Natural killer cell (primary cell): Measurements from ENCODE around the gene EVI5L. TPM values are rescaled to one million over a fixed set of nuclear protein-coding genes. Genes with fewer than 3 reads are reported as not detected.

Source experiments
- ATAC-seq, 3 donors: fragments of 150-1000 bp in 2 of 3; fragments of 200-7000 bp in 1 of 3; cut with Tn5 transposase; 1 replicate in 1 of 3; 2 replicates in 2 of 3; pipeline ENCODE4 v1.10.0; 2021; ENCODE audit warnings: mild to moderate bottlenecking in 2 of 3, moderate library complexity in 2 of 3
- DNase-seq, 2 donors: peaks; one replicate each; pipeline versions ENCODE4 v3.0.0 to v3.0.0-alpha.2; 2013 to 2021; ENCODE audit warnings: mixed read lengths in 1 of 2
- H3K27ac ChIP-seq: one replicate; pipeline ENCODE4 v1.5.1; 2013; ENCODE audit warnings: mild to moderate bottlenecking, low read length
- H3K27me3 ChIP-seq: one replicate; pipeline ENCODE4 v1.6.1; 2013; ENCODE audit warnings: low read length; ENCODE audit not compliant: control insufficient read depth, insufficient read depth
- H3K36me3 ChIP-seq: one replicate; pipeline ENCODE4 v1.6.1; 2013; ENCODE audit warnings: low read length; ENCODE audit not compliant: control insufficient read depth, insufficient read depth
- H3K4me1 ChIP-seq: one replicate; pipeline ENCODE4 v1.6.1; 2013; ENCODE audit warnings: low read length; ENCODE audit not compliant: control insufficient read depth, insufficient read depth
- H3K4me3 ChIP-seq: one replicate; pipeline ENCODE4 v1.5.1; 2013; ENCODE audit warnings: low read length
- H3K9me3 ChIP-seq: one replicate; pipeline ENCODE4 v1.6.1; 2013; ENCODE audit warnings: low read length; ENCODE audit not compliant: control insufficient read depth, insufficient read depth
- H3K27ac Mint-ChIP-seq, 2 donors: one replicate each; pipeline ENCODE4 v1.8.0; 2022; ENCODE audit warnings: mild to moderate bottlenecking in 2 of 2, mixed read lengths in 2 of 2, moderate library complexity in 1 of 2
- H3K27me3 Mint-ChIP-seq, 2 donors: one replicate each; pipeline ENCODE4 v1.8.0; 2022; ENCODE audit warnings: low read depth in 2 of 2, mixed read lengths in 2 of 2
- H3K36me3 Mint-ChIP-seq: one replicate; pipeline ENCODE4 v1.8.0; 2022; ENCODE audit warnings: mixed read lengths
- H3K4me1 Mint-ChIP-seq, 2 donors: one replicate each; pipeline ENCODE4 v1.8.0; 2022; ENCODE audit warnings: mixed read lengths in 2 of 2
- H3K4me3 Mint-ChIP-seq: one replicate; pipeline ENCODE4 v1.8.0; 2022; ENCODE audit warnings: mild to moderate bottlenecking, moderate library complexity, mixed read lengths
- H3K9me3 Mint-ChIP-seq, 2 donors: one replicate each; pipeline ENCODE4 v1.8.0; 2022; ENCODE audit warnings: mixed read lengths in 2 of 2
- WGBS: methylation state at CpG from one replicate; pipeline ENCODE4 v1.1.7; 2013; ENCODE audit warnings: missing lambda C conversion rate; ENCODE audit not compliant: insufficient coverage; 5-methylcytosine and 5-hydroxymethylcytosine counted together
- intact Hi-C: fragments of 100-400 bp; cut with micrococcal nuclease; formaldehyde crosslinking; loops from one replicate; pipeline ENCODE4 v1.14.2; 2022
- total RNA-seq, 4 donors: library from RNA; stranded (reverse); fragments of 120-200 nt in 1 of 4; gene quantifications; one replicate each; pipeline versions ENCODE4 v1.2.3 to v1.2.4, GENCODE V29; 2013 to 2022
- TF ChIP-seq, protein P1 (sequence below): fragments of 200-600 bp; IDR thresholded peaks from one replicate; pipeline ENCODE4 v1.8.0; 2022; ENCODE audit warnings: antibody characterized with exemption

Gene EVI5L
- total RNA-seq, 3 donors from 2014 or later (not counting 1 experiment from before 2014, with no cell fraction given): 9.6 to 13.5 (median 11.3) TPM

DNA sequence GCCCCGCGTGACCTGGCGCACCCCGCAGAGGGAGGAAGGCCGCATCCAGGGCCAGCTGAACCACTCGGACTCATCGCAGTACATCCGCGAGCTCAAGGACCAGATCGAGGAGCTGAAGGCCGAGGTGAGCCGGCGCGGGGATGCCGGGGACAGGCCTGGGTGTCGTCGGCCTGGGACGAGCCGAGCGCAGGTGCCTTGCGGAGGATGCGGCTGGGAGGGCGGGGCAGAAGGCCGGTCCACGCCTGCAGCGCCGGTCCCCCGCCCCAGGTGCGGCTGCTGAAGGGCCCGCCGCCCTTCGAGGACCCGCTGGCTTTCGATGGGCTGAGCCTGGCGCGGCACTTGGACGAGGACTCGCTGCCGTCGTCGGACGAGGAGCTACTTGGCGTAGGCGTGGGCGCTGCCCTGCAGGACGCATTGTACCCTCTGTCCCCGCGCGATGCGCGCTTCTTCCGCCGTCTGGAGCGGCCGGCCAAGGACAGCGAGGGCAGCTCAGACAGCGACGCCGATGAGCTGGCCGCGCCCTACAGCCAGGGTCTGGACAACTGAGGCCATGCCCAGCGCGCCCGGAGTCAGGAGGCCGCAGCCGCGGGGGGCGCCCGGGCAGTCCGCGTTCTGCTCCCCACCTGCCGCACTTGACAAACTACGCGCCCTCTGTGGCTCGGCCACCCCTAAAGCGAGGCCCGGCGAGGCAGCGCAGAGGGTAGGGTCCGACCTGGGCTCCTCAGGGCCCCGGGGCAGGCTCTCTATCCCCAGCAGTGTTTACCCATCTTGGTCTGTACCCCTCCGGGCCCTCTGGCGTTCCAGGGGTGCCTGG lies 33.3 kb downstream of the EVI5L start:
- Histone ChIP-seq H3K36me3 (no peaks in the 10 kb centered on the region), H3K27ac (no peak overlapping the region), H3K4me1 (peaks cover 19% of the 10 kb centered on the region), H3K4me3 (no peak overlapping the region), H3K9me3 (peaks cover 4% of the 10 kb centered on the region), H3K27me3 (peaks cover 30% of the 10 kb centered on the region)
- Mint-ChIP-seq H3K27me3 (peaks cover 9 to 21% of the 10 kb centered on the region in 2 donors), H3K36me3 (no peaks in the 10 kb centered on the region), H3K4me3 (peak overlapping the region; percentile 37), H3K9me3 (no peaks in the 10 kb centered on the region), H3K27ac (no peak overlapping the region), H3K4me1 (peaks cover 0 to 8% of the 10 kb centered on the region in 2 donors)
- DNase-seq (peak in 1 of 2 donors; percentile 43), ATAC-seq (peak in 1 of 3 donors; percentile 3)
- TF ChIP-seq, protein P1, sequence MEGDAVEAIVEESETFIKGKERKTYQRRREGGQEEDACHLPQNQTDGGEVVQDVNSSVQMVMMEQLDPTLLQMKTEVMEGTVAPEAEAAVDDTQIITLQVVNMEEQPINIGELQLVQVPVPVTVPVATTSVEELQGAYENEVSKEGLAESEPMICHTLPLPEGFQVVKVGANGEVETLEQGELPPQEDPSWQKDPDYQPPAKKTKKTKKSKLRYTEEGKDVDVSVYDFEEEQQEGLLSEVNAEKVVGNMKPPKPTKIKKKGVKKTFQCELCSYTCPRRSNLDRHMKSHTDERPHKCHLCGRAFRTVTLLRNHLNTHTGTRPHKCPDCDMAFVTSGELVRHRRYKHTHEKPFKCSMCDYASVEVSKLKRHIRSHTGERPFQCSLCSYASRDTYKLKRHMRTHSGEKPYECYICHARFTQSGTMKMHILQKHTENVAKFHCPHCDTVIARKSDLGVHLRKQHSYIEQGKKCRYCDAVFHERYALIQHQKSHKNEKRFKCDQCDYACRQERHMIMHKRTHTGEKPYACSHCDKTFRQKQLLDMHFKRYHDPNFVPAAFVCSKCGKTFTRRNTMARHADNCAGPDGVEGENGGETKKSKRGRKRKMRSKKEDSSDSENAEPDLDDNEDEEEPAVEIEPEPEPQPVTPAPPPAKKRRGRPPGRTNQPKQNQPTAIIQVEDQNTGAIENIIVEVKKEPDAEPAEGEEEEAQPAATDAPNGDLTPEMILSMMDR: no peak
- 49% methylated on average over 83 of the region's 83 CpGs for WGBS
- intact Hi-C loops: no loop called here

DNA sequence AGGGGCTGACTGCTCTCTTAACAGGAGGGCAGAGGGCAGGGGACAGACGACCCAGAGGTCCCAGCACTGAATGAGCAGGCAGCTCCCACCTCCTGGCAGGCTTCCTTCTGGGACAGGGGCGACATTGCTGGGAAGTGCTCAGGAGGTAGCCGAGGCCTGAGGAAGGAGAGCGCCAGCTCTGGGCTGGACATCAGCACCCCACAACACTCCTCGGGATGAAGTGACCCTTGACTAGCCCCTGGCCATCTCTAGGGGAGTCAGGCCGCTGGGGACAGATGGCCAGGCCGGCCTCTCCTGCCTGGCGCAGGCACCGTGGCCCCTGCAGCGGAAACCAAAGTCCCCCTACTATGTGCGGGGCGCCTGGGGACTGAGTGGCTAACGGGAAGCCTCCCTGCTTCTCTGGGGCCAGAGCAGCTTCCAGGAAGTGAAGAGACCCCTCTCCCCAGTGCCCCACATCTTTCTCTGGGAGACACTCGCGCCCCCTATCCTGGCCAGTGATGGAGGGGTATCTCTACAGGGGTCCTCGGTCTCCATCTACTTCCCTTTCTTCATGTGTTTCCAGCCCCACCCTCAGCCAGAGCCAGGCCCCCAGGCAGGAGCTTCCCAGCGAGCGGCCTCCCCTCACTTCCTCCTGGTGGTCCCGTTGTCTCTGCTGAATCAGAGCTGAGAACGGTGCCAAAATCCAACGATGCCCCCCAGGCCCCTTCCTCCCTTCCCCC lies 34.1 kb downstream of the EVI5L start:
- no peaks in the 10 kb centered on the region for H3K9me3 Mint-ChIP-seq
- H3K27me3 ChIP-seq: peaks cover 30% of the 10 kb centered on the region
- peaks cover 26% of the 10 kb centered on the region for H3K4me1 ChIP-seq
- H3K9me3 ChIP-seq: peaks cover 4% of the 10 kb centered on the region
- 57% methylated on average over 21 of the region's 21 CpGs for WGBS
- no peaks in the 10 kb centered on the region for H3K36me3 ChIP-seq
- no peak overlapping the region for H3K4me3 ChIP-seq
- ATAC-seq: no peak
- peak overlapping the region; percentile 35 for H3K4me3 Mint-ChIP-seq
- TF ChIP-seq, protein P1: no peak
- no peak for DNase-seq
- peaks cover 0 to 14% of the 10 kb centered on the region in 2 donors for H3K4me1 Mint-ChIP-seq
- intact Hi-C loops: no loop called here
- no peak overlapping the region for H3K27ac Mint-ChIP-seq
- no peak overlapping the region for H3K27ac ChIP-seq
- H3K36me3 Mint-ChIP-seq: no peaks in the 10 kb centered on the region
- peaks cover 9 to 21% of the 10 kb centered on the region in 2 donors for H3K27me3 Mint-ChIP-seq

DNA sequence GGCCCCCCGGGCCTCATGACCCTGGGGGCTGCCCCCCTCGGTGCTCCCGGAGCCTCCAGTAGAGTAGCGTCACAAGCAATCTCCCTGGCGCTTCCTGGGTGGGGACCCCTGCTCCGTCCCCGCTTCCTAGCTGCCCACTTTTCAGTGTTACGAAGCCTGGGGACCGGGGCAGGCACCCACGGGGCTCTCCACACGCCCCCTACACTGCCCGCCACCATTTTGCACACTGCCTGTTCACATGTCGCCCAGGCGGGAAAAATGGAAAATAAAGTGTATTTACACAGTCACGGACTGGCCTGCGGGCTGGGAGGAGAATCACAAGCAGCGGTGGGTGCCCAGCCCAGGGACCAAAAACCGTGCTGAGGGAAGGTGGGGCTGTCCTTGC lies 34.7 kb downstream of the EVI5L start:
- Mint-ChIP-seq H3K36me3 (no peaks in the 10 kb centered on the region), H3K27ac (no peak overlapping the region), H3K9me3 (no peaks in the 10 kb centered on the region), H3K4me1 (peaks cover 0 to 14% of the 10 kb centered on the region in 2 donors), H3K4me3 (no peak overlapping the region), H3K27me3 (peaks cover 9 to 21% of the 10 kb centered on the region in 2 donors)
- H3K27ac ChIP-seq: no peak overlapping the region
- TF ChIP-seq, protein P1: no peak
- intact Hi-C loops: no loop called here
- DNase-seq (no peak), ATAC-seq (no peak)
- H3K4me3 ChIP-seq: no peak overlapping the region
- H3K36me3 ChIP-seq: no peaks in the 10 kb centered on the region
- H3K27me3 ChIP-seq: peaks cover 30% of the 10 kb centered on the region
- H3K4me1 ChIP-seq: peaks cover 30% of the 10 kb centered on the region
- H3K9me3 ChIP-seq: peaks cover 4% of the 10 kb centered on the region
- WGBS: 51% methylated on average over 18 of the region's 18 CpGs
